ENCODE results near the gene TGFBR3.
"Not testable (repeated sequence)": the region's sequence is repeated elsewhere in the genome, so short reads cannot be mapped to it uniquely, and the experiment has no call there.

TGFBR3 gene

DNA sequence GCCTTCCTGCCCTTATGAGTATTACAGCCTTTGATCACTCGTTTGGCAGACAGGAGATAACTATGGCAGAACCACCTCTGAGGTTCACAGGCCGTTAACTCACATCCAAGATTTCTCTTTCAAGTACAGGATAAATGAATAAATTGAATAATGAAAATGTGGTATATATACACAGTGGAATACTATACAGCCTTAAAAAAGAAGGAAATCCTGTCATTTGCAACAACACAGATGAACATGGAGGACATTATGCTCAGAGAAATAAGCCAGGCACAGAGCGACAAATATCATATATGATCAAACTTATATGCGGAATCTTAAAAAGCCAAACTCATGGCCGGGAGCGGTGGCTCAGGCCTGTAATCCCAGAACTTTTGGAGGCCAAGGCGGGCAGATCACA is 32.6 kb downstream of the TGFBR3 start:
- Histone ChIP-seq H3K36me3 (ENCODE audit: low read length) (no peaks in the 10 kb centered on the region), H3K4me3 (ENCODE audit: insufficient read depth, low read length, poor library complexity, severe bottlenecking) (no peak overlapping the region), H3K9ac (ENCODE audit: low read length) (no peak overlapping the region), H3K9me3 (ENCODE audit: insufficient read depth, low read length) (no peaks in the 10 kb centered on the region), H3F3A (ENCODE audit: insufficient read depth) (no peaks in the 10 kb centered on the region), H3K27me3 (ENCODE audit: low read length) (no peaks in the 10 kb centered on the region), H4K20me1 (ENCODE audit: low read depth, low read length) (no peaks in the 10 kb centered on the region), H3K27ac (ENCODE audit: low read depth, low read length) (no peak overlapping the region), H3K9me2 (replicated peaks; ENCODE audit: insufficient read depth, low read length) (no peaks in the 10 kb centered on the region), H2AFZ (ENCODE audit: low read depth, low read length, severe bottlenecking) (no peak overlapping the region), H3K4me2 (ENCODE audit: low read depth, low read length, poor library complexity, severe bottlenecking) (no peak overlapping the region), H3K79me2 (ENCODE audit: insufficient read depth, low read length) (no peaks in the 10 kb centered on the region)
- TF ChIP-seq, protein P1, sequence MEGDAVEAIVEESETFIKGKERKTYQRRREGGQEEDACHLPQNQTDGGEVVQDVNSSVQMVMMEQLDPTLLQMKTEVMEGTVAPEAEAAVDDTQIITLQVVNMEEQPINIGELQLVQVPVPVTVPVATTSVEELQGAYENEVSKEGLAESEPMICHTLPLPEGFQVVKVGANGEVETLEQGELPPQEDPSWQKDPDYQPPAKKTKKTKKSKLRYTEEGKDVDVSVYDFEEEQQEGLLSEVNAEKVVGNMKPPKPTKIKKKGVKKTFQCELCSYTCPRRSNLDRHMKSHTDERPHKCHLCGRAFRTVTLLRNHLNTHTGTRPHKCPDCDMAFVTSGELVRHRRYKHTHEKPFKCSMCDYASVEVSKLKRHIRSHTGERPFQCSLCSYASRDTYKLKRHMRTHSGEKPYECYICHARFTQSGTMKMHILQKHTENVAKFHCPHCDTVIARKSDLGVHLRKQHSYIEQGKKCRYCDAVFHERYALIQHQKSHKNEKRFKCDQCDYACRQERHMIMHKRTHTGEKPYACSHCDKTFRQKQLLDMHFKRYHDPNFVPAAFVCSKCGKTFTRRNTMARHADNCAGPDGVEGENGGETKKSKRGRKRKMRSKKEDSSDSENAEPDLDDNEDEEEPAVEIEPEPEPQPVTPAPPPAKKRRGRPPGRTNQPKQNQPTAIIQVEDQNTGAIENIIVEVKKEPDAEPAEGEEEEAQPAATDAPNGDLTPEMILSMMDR (IDR thresholded peaks at IDR 0.05; ENCODE audit: insufficient read depth, low read length, poor library complexity, severe bottlenecking), result no peak
- TF ChIP-seq EZH2phosphoT487 (conservative IDR thresholded peaks at IDR 0.05; ENCODE audit: low read length), result no peak

DNA sequence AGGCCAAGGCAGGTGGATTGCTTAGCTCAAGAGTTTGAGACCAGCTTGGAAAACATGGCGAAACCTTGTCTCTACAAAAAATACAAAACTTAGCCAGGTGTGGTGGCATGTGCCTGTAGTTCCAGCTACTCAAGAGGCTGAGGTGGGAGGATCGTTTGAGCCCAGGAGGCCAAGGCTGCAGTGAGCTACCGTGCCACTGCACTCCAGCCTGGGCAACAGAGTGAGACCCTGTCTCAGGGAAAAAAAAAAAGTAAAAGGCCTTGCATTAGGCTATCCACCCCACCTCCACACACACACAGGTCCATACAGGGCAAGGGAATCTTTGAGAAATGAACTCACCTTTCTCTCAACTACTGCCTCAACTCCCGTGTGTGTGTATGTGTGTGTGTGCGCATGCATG is 33.9 kb downstream of the TGFBR3 start:
- not testable (repeated sequence) for H2AFZ ChIP-seq (ENCODE audit: low read depth, low read length, severe bottlenecking); H3K36me3 ChIP-seq (ENCODE audit: low read length); H3K79me2 ChIP-seq (ENCODE audit: insufficient read depth, low read length); H3K27me3 ChIP-seq (ENCODE audit: low read length); H3K4me2 ChIP-seq (ENCODE audit: low read depth, low read length, poor library complexity, severe bottlenecking); H3F3A ChIP-seq (ENCODE audit: insufficient read depth); H3K9me2 ChIP-seq (replicated peaks; ENCODE audit: insufficient read depth, low read length); H4K20me1 ChIP-seq (ENCODE audit: low read depth, low read length); H3K4me3 ChIP-seq (ENCODE audit: insufficient read depth, low read length, poor library complexity, severe bottlenecking); H3K9me3 ChIP-seq (ENCODE audit: insufficient read depth, low read length); H3K9ac ChIP-seq (ENCODE audit: low read length); H3K27ac ChIP-seq (ENCODE audit: low read depth, low read length)

DNA sequence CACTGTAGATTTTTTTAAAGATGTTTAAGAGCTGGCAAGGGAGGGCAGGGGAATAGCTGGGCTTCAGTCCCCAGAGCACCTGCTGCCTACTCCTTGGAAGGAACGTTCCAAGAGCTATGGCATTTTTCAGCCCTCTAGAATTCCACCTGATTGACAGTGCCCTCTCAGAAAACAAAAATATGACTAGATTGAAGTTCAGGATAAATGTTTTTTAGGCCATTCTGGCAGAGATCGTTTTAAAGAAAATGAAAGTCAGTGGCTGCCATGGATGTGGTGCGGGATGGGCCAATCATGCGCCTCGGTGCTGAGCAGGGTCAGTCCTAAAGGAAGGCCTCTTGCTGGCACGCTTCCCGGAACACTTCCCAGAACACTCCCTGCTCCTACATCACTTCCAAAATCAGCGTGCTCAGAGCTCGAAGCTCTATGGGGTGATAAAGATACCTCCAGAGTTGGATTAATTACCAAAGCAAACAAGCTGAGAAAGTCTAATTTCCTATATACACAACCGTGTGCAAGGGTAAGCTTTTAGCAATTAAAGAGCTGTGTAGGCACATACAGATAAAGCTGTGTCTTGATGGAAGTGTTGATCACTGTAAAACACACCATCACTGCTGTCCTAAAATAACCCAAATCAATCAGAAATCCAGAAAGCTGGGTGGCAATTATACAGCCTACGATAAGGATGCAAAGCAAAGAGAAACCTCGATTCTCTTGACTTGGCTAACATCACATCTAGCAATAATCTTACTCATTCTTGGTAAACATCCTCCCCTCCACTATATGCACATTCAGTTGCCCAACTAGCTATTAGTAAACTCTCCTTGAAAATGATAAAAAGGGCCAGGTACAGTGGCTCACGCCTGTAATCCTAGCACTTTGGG is 34.6 kb downstream of the TGFBR3 start:
- Histone ChIP-seq H3K4me3 (ENCODE audit: insufficient read depth, low read length, poor library complexity, severe bottlenecking) (no peak overlapping the region), H3K79me2 (ENCODE audit: insufficient read depth, low read length) (no peaks in the 10 kb centered on the region), H3K27ac (ENCODE audit: low read depth, low read length) (no peak overlapping the region), H3F3A (ENCODE audit: insufficient read depth) (no peaks in the 10 kb centered on the region), H3K4me2 (ENCODE audit: low read depth, low read length, poor library complexity, severe bottlenecking) (no peak overlapping the region), H4K20me1 (ENCODE audit: low read depth, low read length) (no peaks in the 10 kb centered on the region), H2AFZ (ENCODE audit: low read depth, low read length, severe bottlenecking) (no peak overlapping the region), H3K9ac (ENCODE audit: low read length) (no peak overlapping the region), H3K9me2 (replicated peaks; ENCODE audit: insufficient read depth, low read length) (no peaks in the 10 kb centered on the region), H3K36me3 (ENCODE audit: low read length) (no peaks in the 10 kb centered on the region), H3K9me3 (ENCODE audit: insufficient read depth, low read length) (no peaks in the 10 kb centered on the region), H3K27me3 (ENCODE audit: low read length) (no peaks in the 10 kb centered on the region)
- no peak for TF ChIP-seq EZH2phosphoT487 (conservative IDR thresholded peaks at IDR 0.05; ENCODE audit: low read length)
- TF ChIP-seq, protein P1 (IDR thresholded peaks at IDR 0.05; ENCODE audit: insufficient read depth, low read length, poor library complexity, severe bottlenecking), result no peak

DNA sequence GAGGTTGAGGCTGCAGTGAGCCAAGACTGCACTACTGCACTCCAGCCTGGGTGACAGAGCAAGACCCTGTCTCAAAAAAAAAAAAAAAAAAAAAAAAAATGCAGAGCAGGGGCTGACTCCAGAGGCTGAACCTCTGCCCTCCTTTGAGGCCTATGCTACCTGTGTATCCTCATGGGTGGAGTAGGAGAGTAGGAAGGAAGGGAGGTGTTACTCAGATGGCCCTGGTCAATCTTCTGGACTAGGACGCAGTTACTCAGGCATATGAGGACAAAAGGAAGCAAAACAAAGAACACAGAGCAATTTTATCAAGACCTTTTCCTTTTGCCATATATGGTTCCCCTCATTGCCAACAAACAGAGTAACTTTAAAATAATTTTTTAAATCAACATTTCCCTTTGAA is 35.2 kb downstream of the TGFBR3 start:
- no peak overlapping the region for H3K4me2 ChIP-seq (ENCODE audit: low read depth, low read length, poor library complexity, severe bottlenecking)
- no peaks in the 10 kb centered on the region for H3K79me2 ChIP-seq (ENCODE audit: insufficient read depth, low read length)
- H3K27me3 ChIP-seq (ENCODE audit: low read length), result no peaks in the 10 kb centered on the region
- H2AFZ ChIP-seq (ENCODE audit: low read depth, low read length, severe bottlenecking), result no peak overlapping the region
- H3K9me3 ChIP-seq (ENCODE audit: insufficient read depth, low read length), result no peaks in the 10 kb centered on the region
- H3K4me3 ChIP-seq (ENCODE audit: insufficient read depth, low read length, poor library complexity, severe bottlenecking), result no peak overlapping the region
- H3K9me2 ChIP-seq (replicated peaks; ENCODE audit: insufficient read depth, low read length), result no peaks in the 10 kb centered on the region
- H4K20me1 ChIP-seq (ENCODE audit: low read depth, low read length), result no peaks in the 10 kb centered on the region
- no peaks in the 10 kb centered on the region for H3F3A ChIP-seq (ENCODE audit: insufficient read depth)
- no peak overlapping the region for H3K9ac ChIP-seq (ENCODE audit: low read length)
- H3K27ac ChIP-seq (ENCODE audit: low read depth, low read length), result no peak overlapping the region
- no peaks in the 10 kb centered on the region for H3K36me3 ChIP-seq (ENCODE audit: low read length)
- no peak for TF ChIP-seq EZH2phosphoT487 (conservative IDR thresholded peaks at IDR 0.05; ENCODE audit: low read length)
- TF ChIP-seq, protein P1 (IDR thresholded peaks at IDR 0.05; ENCODE audit: insufficient read depth, low read length, poor library complexity, severe bottlenecking), result no peak
